IPS-18c (cell line): Measurements from ENCODE around the gene GOLIM4.
A peak's percentile ranks its signal among the peaks of the same experiment; 100 is the strongest.

ENCODE experiments used
- H3K4me3 ChIP-seq: 2 replicates; pipeline ENCODE4 v1.7.0; 2013; ENCODE audit warnings: low read depth, mild to moderate bottlenecking, low read length, moderate library complexity; ENCODE audit not compliant: insufficient read depth
- H3K9me3 ChIP-seq: one replicate; pipeline ENCODE4 v1.6.1; 2013; ENCODE audit warnings: mild to moderate bottlenecking, low read length, moderate library complexity; ENCODE audit not compliant: control insufficient read depth, insufficient read depth

Gene GOLIM4

GRCh38 chr3:168104361-168104760 is 8.6 kb upstream of the GOLIM4 start:
- Histone ChIP-seq H3K9me3 (no peaks in the 10 kb centered on the region), H3K4me3 (no peak overlapping the region)

- H3K4me3 ChIP-seq, result no peak overlapping the region
- H3K9me3 ChIP-seq, result no peaks in the 10 kb centered on the region
Observed at GRCh38 chr3:168102735-168103410, 7.1 kb upstream of the GOLIM4 start.

- Histone ChIP-seq H3K4me3 (no peak overlapping the region), H3K9me3 (no peaks in the 10 kb centered on the region)
Observed at GRCh38 chr3:168100777-168101492, 5.2 kb upstream of the GOLIM4 start.

GRCh38 chr3:168097381-168097780 is 1.7 kb upstream of the GOLIM4 start:
- no peaks in the 10 kb centered on the region for H3K9me3 ChIP-seq
- no peak overlapping the region for H3K4me3 ChIP-seq

GRCh38 chr3:168096210-168096652 is 507 bp upstream of the GOLIM4 start:
- no peaks in the 10 kb centered on the region for H3K9me3 ChIP-seq
- peak overlapping the region; percentile 89 for H3K4me3 ChIP-seq

GRCh38 chr3:168094877-168095610 is 680 bp downstream of the GOLIM4 start:
- no peaks in the 10 kb centered on the region for H3K9me3 ChIP-seq
- peak overlapping the region; percentile 89 for H3K4me3 ChIP-seq

- no peaks in the 10 kb centered on the region for H3K9me3 ChIP-seq
Observed at GRCh38 chr3:168094580-168094876, 1.2 kb downstream of the GOLIM4 start.

GRCh38 chr3:168093790-168094189 is 1.9 kb downstream of the GOLIM4 start:
- Histone ChIP-seq H3K9me3 (no peaks in the 10 kb centered on the region), H3K4me3 (no peak overlapping the region)

More at GRCh38 chr3:168094580-168094876, 1.2 kb downstream of the GOLIM4 start:
- H3K4me3 ChIP-seq, result peak overlapping the region; percentile 89

DNA sequence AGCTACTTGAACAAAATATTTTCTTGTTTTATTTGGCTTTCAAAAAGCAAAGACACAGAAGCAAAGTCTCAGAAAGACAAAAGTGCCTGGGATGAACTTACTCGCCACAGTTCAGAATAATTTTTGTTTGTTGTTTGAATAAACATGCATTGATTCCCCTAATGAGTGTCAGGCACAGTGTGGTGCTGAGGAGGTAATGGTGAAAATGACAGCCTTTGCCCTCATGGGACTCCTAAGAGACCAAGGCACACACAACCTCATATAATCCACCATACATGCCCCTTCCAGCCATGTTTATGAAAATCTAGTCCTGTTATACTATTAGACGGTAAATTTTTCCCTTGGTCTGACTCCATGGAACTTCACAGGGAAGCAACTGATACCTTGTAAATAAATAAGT is 2.5 kb downstream of the GOLIM4 start:
- Histone ChIP-seq H3K4me3 (no peak overlapping the region), H3K9me3 (no peaks in the 10 kb centered on the region)

DNA sequence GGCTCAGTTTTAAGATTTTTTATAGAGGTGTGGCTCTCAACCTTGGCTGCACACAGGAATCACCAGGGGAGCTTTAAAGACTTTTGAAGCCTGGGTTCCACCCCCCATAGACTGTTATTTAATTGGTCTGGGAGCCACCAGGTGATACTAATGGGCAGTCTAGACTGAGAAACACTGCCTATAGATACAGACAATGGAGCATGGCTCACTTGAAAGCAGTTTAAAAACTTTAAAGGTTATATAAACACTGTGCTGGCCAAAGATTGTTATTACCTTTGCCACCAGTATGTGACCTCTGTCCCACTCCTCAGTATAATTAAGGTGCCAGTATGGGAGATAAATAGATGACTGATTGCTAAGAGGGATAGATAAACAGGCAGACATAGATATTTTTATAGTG is 3.8 kb downstream of the GOLIM4 start:
- no peaks in the 10 kb centered on the region for H3K9me3 ChIP-seq
- no peak overlapping the region for H3K4me3 ChIP-seq

- no peaks in the 10 kb centered on the region for H3K9me3 ChIP-seq
- no peak overlapping the region for H3K4me3 ChIP-seq
Observed at GRCh38 chr3:168091302-168091858, 4.3 kb downstream of the GOLIM4 start.

GRCh38 chr3:168090306-168091085 is 5.2 kb downstream of the GOLIM4 start:
- no peak overlapping the region for H3K4me3 ChIP-seq

GRCh38 chr3:168089179-168089771 is 6.4 kb downstream of the GOLIM4 start:
- H3K4me3 ChIP-seq, result no peak overlapping the region
- H3K9me3 ChIP-seq, result no peaks in the 10 kb centered on the region

More at GRCh38 chr3:168090306-168091085, 5.2 kb downstream of the GOLIM4 start:
- H3K9me3 ChIP-seq, result no peaks in the 10 kb centered on the region

DNA sequence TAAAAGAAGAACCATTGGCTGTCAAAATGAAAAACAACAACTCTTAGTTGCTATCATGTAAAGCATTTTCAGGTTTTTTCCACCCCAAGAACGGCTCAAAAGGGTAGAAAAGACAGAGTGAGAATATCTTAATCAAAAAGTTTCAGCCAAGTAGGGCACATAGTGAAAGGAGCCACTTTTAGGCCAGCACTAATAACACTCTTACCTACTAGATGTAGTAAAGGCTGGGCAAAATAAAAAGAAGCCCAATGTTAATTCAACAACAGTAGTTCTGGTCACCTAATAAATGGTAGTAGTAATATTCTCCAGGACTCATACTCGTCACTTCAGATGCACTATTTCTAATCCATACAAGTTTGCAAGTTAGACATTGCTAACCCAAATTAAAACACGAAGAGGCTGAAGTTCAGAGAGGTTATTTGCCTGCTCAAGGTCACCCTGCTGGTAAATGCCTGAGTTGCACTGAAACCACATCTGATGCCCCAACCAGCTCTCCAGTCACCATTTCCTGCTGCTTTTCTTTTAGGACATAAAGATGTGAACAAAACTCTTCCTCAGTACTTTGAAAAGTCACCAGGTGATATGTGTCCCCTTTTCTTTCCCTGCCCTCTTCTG is 7.5 kb downstream of the GOLIM4 start:
- H3K9me3 ChIP-seq, result no peaks in the 10 kb centered on the region
- no peak overlapping the region for H3K4me3 ChIP-seq

DNA sequence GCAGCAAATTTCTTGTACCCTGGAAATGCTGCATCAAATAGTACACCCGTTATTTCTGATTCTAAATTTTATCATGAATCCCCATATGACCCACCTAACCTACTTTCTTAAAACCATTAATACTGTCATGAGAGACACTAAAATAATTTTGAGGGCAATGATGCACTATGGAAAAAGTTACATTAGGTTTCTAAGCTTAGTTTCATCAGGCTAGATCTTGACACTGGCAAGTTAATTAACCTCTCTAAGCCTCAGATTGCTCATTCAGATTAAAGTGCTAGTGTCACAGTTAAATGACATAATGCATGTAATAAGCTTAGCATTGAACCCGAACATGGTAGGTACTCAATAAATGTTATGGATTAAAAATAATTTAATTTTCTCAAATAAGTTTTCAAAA is 8.2 kb downstream of the GOLIM4 start:
- no peaks in the 10 kb centered on the region for H3K9me3 ChIP-seq
- H3K4me3 ChIP-seq, result no peak overlapping the region

GRCh38 chr3:168086541-168087260 is 9.0 kb downstream of the GOLIM4 start:
- Histone ChIP-seq H3K9me3 (no peaks in the 10 kb centered on the region), H3K4me3 (no peak overlapping the region)
